CD4-positive, alpha-beta T cell treated with Interleukin-6 for 4 hours (primary cell): ENCODE results near the gene IGSF3.
A peak's percentile ranks its signal among the peaks of the same experiment; 100 is the strongest.
"Not testable (repeated sequence)": the region's sequence is repeated elsewhere in the genome, so short reads cannot be mapped to it uniquely, and the experiment has no call there.

Experiments used
- DNase-seq: peaks from one replicate; pipeline ENCODE4 v3.0.0-alpha.2; 2020; ENCODE audit warnings: mixed read lengths

Gene IGSF3

GRCh38 chr1:116658645-116659044 is 8.9 kb downstream of the IGSF3 start:
- not testable (repeated sequence) for DNase-seq

- not testable (repeated sequence) for DNase-seq
These were observed 9.7 kb downstream of the IGSF3 start for GRCh38 chr1:116657836-116658235.

- DNase-seq, result no peak
These were observed 13.2 kb downstream of the IGSF3 start for GRCh38 chr1:116654351-116654750.

GRCh38 chr1:116652598-116652997 is 14.9 kb downstream of the IGSF3 start:
- DNase-seq, result not testable (repeated sequence)

GRCh38 chr1:116650781-116651180 is 16.8 kb downstream of the IGSF3 start:
- DNase-seq, result not testable (repeated sequence)

GRCh38 chr1:116649041-116649440 is 18.5 kb downstream of the IGSF3 start:
- not testable (repeated sequence) for DNase-seq

- DNase-seq, result not testable (repeated sequence)
These were observed 19.2 kb downstream of the IGSF3 start for GRCh38 chr1:116648325-116648724.

- not testable (repeated sequence) for DNase-seq
These were observed 20.3 kb downstream of the IGSF3 start for GRCh38 chr1:116647186-116647585.

- peak; percentile 8 for DNase-seq
These were observed 20.8 kb downstream of the IGSF3 start for GRCh38 chr1:116646673-116647170.

- not testable (repeated sequence) for DNase-seq
These were observed 21.5 kb downstream of the IGSF3 start for GRCh38 chr1:116645802-116646672.

- DNase-seq, result not testable (repeated sequence)
These were observed 22.5 kb downstream of the IGSF3 start for GRCh38 chr1:116644993-116645392.

- DNase-seq, result not testable (repeated sequence)
These were observed 23.4 kb downstream of the IGSF3 start for GRCh38 chr1:116644096-116644495.

- DNase-seq, result not testable (repeated sequence)
These were observed 24.2 kb downstream of the IGSF3 start for GRCh38 chr1:116643281-116643751.

GRCh38 chr1:116642311-116643280 is 24.9 kb downstream of the IGSF3 start:
- not testable (repeated sequence) for DNase-seq

GRCh38 chr1:116637583-116637982 is 29.9 kb downstream of the IGSF3 start:
- not testable (repeated sequence) for DNase-seq

GRCh38 chr1:116636584-116636983 is 30.9 kb downstream of the IGSF3 start:
- not testable (repeated sequence) for DNase-seq

- not testable (repeated sequence) for DNase-seq
These were observed 33.1 kb downstream of the IGSF3 start for GRCh38 chr1:116634386-116634785.

- DNase-seq, result not testable (repeated sequence)
These were observed 35.3 kb downstream of the IGSF3 start for GRCh38 chr1:116631996-116632925.

GRCh38 chr1:116631554-116631953 is 36.0 kb downstream of the IGSF3 start:
- not testable (repeated sequence) for DNase-seq

GRCh38 chr1:116630057-116630456 is 37.5 kb downstream of the IGSF3 start:
- not testable (repeated sequence) for DNase-seq

GRCh38 chr1:116629441-116629840 is 38.1 kb downstream of the IGSF3 start:
- DNase-seq, result not testable (repeated sequence)

GRCh38 chr1:116628448-116628847 is 39.1 kb downstream of the IGSF3 start:
- no peak for DNase-seq
